Activated T-cell treated with anti-CD3 and anti-CD28 coated beads, Interleukin-2, amount 50 U/mL, for 1 hour (primary cell): ENCODE measurements around the gene TTC28.
"Not testable (repeated sequence)": the region's sequence is repeated elsewhere in the genome, so short reads cannot be mapped to it uniquely, and the experiment has no call there.

Experiments used
- DNase-seq: peaks from one replicate; pipeline ENCODE4 v3.0.0-alpha.2; 2020

The TTC28 gene

GRCh38 chr22:28220626-28221363, 458.8 kb downstream of the TTC28 start:
- DNase-seq = no peak

GRCh38 chr22:28217277-28217676, 462.4 kb downstream of the TTC28 start:
- DNase-seq = no peak

- DNase-seq = not testable (repeated sequence)
These were observed 464.9 kb downstream of the TTC28 start for GRCh38 chr22:28214750-28215149.

- DNase-seq = not testable (repeated sequence)
These were observed 470.2 kb downstream of the TTC28 start for GRCh38 chr22:28209457-28209856.

- DNase-seq = no peak
These were observed 470.9 kb downstream of the TTC28 start for GRCh38 chr22:28208787-28209186.

- no peak for DNase-seq
These were observed 471.6 kb downstream of the TTC28 start for GRCh38 chr22:28208036-28208435.

- no peak for DNase-seq
These were observed 472.2 kb downstream of the TTC28 start for GRCh38 chr22:28207281-28208030.

GRCh38 chr22:28205926-28206325, 473.7 kb downstream of the TTC28 start:
- DNase-seq = no peak

GRCh38 chr22:28204382-28204781, 475.3 kb downstream of the TTC28 start:
- no peak for DNase-seq

GRCh38 chr22:28203286-28203685, 476.4 kb downstream of the TTC28 start:
- DNase-seq = no peak

- DNase-seq = no peak
These were observed 480.9 kb downstream of the TTC28 start for GRCh38 chr22:28198692-28199091.

GRCh38 chr22:28191571-28191970, 488.1 kb downstream of the TTC28 start:
- DNase-seq = not testable (repeated sequence)

GRCh38 chr22:28188178-28188879, 491.3 kb downstream of the TTC28 start:
- no peak for DNase-seq

GRCh38 chr22:28187612-28188011, 492.0 kb downstream of the TTC28 start:
- DNase-seq = no peak

- no peak for DNase-seq
These were observed 493.0 kb downstream of the TTC28 start for GRCh38 chr22:28186641-28187040.

- DNase-seq = no peak
These were observed 494.5 kb downstream of the TTC28 start for GRCh38 chr22:28185130-28185529.

GRCh38 chr22:28183078-28183860, 496.4 kb downstream of the TTC28 start:
- DNase-seq = no peak

- DNase-seq = no peak
These were observed 498.6 kb downstream of the TTC28 start for GRCh38 chr22:28180804-28181731.

GRCh38 chr22:28179392-28179791, 500.2 kb downstream of the TTC28 start:
- DNase-seq = no peak

- no peak for DNase-seq
These were observed 503.7 kb downstream of the TTC28 start for GRCh38 chr22:28175730-28176492.

- no peak for DNase-seq
These were observed 505.1 kb downstream of the TTC28 start for GRCh38 chr22:28174509-28174908.
